WTC11 (cell line): Measurements from ENCODE around the gene HTRA1.

Source experiments
- CREB1 ChIP-seq: sonication (generic); formaldehyde crosslinking; IDR thresholded peaks from 2 replicates; pipeline ENCODE4 v1.8.0; 2023; ENCODE audit warnings: mild to moderate bottlenecking, missing genetic modification reagents
- ETV6 ChIP-seq: sonication (generic); formaldehyde crosslinking; IDR thresholded peaks from 2 replicates; pipeline ENCODE4 v1.8.1; 2022; ENCODE audit warnings: mild to moderate bottlenecking, missing genetic modification reagents
- NR1H2 ChIP-seq: sonication (generic); formaldehyde crosslinking; IDR thresholded peaks from 2 replicates; pipeline ENCODE4 v1.9.0; 2021; ENCODE audit warnings: mild to moderate bottlenecking, moderate library complexity, missing genetic modification reagents
- ZNF121 ChIP-seq: sonication (generic); formaldehyde crosslinking; IDR thresholded peaks from 2 replicates; pipeline ENCODE4 v1.8.0; 2023; ENCODE audit warnings: missing genetic modification reagents
- TF ChIP-seq, protein P1 (sequence below): fragments of 200-600 bp; IDR thresholded peaks from 2 replicates; pipeline ENCODE4 v1.8.0; 2022; ENCODE audit warnings: antibody characterized with exemption
- TF ChIP-seq, protein P2 (sequence below): fragments of 250-450 bp; sonication (Bioruptor Pico); IDR thresholded peaks from 2 replicates; pipeline ENCODE4 v1.9.0; 2021; ENCODE audit warnings: mild to moderate bottlenecking, borderline replicate concordance
- TF ChIP-seq, protein P3 (sequence below): sonication (generic); formaldehyde crosslinking; conservative IDR thresholded peaks from 2 replicates; pipeline ENCODE4 v1.8.1; 2022; ENCODE audit warnings: mild to moderate bottlenecking, missing genetic modification reagents

DNA sequence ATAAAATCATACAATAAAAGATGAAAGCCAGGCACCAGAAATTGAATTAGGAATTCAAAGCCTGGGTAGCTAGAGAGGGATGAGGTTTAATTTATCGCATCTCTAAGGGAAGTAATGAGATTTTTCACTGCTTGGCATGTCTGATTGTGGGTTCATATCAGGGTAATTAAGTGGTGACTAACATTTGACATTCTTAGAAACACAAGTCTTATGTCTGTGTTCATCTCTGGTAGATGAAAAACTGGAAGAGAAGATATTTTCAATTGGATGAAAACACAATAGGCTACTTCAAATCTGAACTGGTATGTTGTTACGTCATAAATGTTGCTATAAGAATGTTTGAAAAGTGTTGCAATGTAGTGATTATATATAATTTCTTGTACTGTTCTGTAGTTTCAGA lies 43.7 kb upstream of the HTRA1 start:
- TF ChIP-seq, protein P1, sequence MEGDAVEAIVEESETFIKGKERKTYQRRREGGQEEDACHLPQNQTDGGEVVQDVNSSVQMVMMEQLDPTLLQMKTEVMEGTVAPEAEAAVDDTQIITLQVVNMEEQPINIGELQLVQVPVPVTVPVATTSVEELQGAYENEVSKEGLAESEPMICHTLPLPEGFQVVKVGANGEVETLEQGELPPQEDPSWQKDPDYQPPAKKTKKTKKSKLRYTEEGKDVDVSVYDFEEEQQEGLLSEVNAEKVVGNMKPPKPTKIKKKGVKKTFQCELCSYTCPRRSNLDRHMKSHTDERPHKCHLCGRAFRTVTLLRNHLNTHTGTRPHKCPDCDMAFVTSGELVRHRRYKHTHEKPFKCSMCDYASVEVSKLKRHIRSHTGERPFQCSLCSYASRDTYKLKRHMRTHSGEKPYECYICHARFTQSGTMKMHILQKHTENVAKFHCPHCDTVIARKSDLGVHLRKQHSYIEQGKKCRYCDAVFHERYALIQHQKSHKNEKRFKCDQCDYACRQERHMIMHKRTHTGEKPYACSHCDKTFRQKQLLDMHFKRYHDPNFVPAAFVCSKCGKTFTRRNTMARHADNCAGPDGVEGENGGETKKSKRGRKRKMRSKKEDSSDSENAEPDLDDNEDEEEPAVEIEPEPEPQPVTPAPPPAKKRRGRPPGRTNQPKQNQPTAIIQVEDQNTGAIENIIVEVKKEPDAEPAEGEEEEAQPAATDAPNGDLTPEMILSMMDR = no peak
- no peak for TF ChIP-seq ETV6 (CRISPR knock-in tag)
- no peak for TF ChIP-seq NR1H2 (CRISPR knock-in tag)
- TF ChIP-seq, protein P2, sequence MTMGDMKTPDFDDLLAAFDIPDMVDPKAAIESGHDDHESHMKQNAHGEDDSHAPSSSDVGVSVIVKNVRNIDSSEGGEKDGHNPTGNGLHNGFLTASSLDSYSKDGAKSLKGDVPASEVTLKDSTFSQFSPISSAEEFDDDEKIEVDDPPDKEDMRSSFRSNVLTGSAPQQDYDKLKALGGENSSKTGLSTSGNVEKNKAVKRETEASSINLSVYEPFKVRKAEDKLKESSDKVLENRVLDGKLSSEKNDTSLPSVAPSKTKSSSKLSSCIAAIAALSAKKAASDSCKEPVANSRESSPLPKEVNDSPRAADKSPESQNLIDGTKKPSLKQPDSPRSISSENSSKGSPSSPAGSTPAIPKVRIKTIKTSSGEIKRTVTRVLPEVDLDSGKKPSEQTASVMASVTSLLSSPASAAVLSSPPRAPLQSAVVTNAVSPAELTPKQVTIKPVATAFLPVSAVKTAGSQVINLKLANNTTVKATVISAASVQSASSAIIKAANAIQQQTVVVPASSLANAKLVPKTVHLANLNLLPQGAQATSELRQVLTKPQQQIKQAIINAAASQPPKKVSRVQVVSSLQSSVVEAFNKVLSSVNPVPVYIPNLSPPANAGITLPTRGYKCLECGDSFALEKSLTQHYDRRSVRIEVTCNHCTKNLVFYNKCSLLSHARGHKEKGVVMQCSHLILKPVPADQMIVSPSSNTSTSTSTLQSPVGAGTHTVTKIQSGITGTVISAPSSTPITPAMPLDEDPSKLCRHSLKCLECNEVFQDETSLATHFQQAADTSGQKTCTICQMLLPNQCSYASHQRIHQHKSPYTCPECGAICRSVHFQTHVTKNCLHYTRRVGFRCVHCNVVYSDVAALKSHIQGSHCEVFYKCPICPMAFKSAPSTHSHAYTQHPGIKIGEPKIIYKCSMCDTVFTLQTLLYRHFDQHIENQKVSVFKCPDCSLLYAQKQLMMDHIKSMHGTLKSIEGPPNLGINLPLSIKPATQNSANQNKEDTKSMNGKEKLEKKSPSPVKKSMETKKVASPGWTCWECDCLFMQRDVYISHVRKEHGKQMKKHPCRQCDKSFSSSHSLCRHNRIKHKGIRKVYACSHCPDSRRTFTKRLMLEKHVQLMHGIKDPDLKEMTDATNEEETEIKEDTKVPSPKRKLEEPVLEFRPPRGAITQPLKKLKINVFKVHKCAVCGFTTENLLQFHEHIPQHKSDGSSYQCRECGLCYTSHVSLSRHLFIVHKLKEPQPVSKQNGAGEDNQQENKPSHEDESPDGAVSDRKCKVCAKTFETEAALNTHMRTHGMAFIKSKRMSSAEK (CRISPR knock-in tag) = no peak
- no peak for TF ChIP-seq ZNF121 (CRISPR knock-in tag)
- no peak for TF ChIP-seq CREB1 (CRISPR knock-in tag)
- TF ChIP-seq, protein P3, sequence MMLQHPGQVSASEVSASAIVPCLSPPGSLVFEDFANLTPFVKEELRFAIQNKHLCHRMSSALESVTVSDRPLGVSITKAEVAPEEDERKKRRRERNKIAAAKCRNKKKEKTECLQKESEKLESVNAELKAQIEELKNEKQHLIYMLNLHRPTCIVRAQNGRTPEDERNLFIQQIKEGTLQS (CRISPR knock-in tag) = no peak
